ENCODE results near the gene PDE4D. TPM values are rescaled to one million over a fixed set of nuclear protein-coding genes. Genes with fewer than 3 reads are reported as not detected.

Gene PDE4D
- total and polyA plus RNA-seq, 2 donors (not counting 1 experiment from before 2014, with no cell fraction given): 14.9 to 171 TPM

- WGBS (ENCODE audit: insufficient coverage): 100% methylated on average over 1 of the region's 1 CpG
- Histone ChIP-seq H3K27me3 (replicated peaks in 1 of 4; ENCODE audit: control extremely low read depth in 1 of 4, control insufficient read depth in 3 of 4, insufficient read depth in 4 of 4, low read length in 3 of 4) (no peaks in the 10 kb centered on the region), H3K79me2 (ENCODE audit: control insufficient read depth, insufficient read depth, low read length) (no peaks in the 10 kb centered on the region), H3K9me3 (ENCODE audit: control extremely low read depth in 1 of 3, control insufficient read depth in 2 of 3, insufficient read depth in 1 of 3, low read length in 2 of 3) (no peaks in the 10 kb centered on the region), H3K4me2 (replicated peaks; ENCODE audit: low read depth, low read length, poor library complexity, severe bottlenecking) (no peak overlapping the region), H3K36me3 (replicated peaks in 1 of 2; ENCODE audit: control extremely low read depth in 1 of 2, control insufficient read depth in 1 of 2, extremely low read depth in 1 of 2, insufficient read depth in 2 of 2, low read length in 1 of 2) (no peaks in the 10 kb centered on the region), H2AFZ (ENCODE audit: insufficient read depth, low read depth, low read length, poor library complexity, severe bottlenecking) (no peak overlapping the region), H3K9ac (ENCODE audit: low read length) (no peak overlapping the region), H3K4me1 (ENCODE audit: control insufficient read depth in 2 of 2, insufficient read depth in 2 of 2, low read length in 2 of 2) (no peaks in the 10 kb centered on the region), H4K20me1 (ENCODE audit: control insufficient read depth, insufficient read depth, low read length, poor library complexity, severe bottlenecking) (no peaks in the 10 kb centered on the region), H3K27ac (ENCODE audit: low read length in 2 of 2) (no peak overlapping the region), H3K4me3 (ENCODE audit: control extremely low read depth in 1 of 5, extremely low read depth in 1 of 5, insufficient read depth in 1 of 5, low read depth in 2 of 5, low read length in 4 of 5) (no peak overlapping the region)
- Mint-ChIP-seq H3K27me3 (no peaks in the 10 kb centered on the region), H3K27ac (no peak overlapping the region), H3K4me3 (no peak overlapping the region), H3K9me3 (ENCODE audit: insufficient read depth) (no peaks in the 10 kb centered on the region), H3K4me1 (peaks cover 14% of the 10 kb centered on the region)
- POLR2A ChIA-PET: no interaction called here
- CTCF ChIA-PET: no interaction called here
- ATAC-seq (ENCODE audit: low read depth) (no peak), DNase-seq (no peak)
- no peak for TF ChIP-seq CTCF (IDR thresholded peaks at IDR 0.05)
- TF ChIP-seq EZH2 (IDR thresholded peaks at IDR 0.05; ENCODE audit: borderline replicate concordance, insufficient read depth, low read depth, low read length, poor library complexity, severe bottlenecking): no peak
- intact Hi-C loops (cut with micrococcal nuclease): no loop called here
These were observed 592.6 kb downstream of the PDE4D start for GRCh38 chr5:59300930-59301329.

GRCh38 chr5:59299006-59299405, 594.5 kb downstream of the PDE4D start:
- WGBS (ENCODE audit: insufficient coverage): no CpG with 5 or more reads among the region's 3 CpGs
- no peak overlapping the region for H3K4me3 ChIP-seq (ENCODE audit: control extremely low read depth in 1 of 5, extremely low read depth in 1 of 5, insufficient read depth in 1 of 5, low read depth in 2 of 5, low read length in 4 of 5)
- no peaks in the 10 kb centered on the region for H4K20me1 ChIP-seq (ENCODE audit: control insufficient read depth, insufficient read depth, low read length, poor library complexity, severe bottlenecking)
- no peaks in the 10 kb centered on the region for H3K79me2 ChIP-seq (ENCODE audit: control insufficient read depth, insufficient read depth, low read length)
- H3K4me1 Mint-ChIP-seq: peaks cover 14% of the 10 kb centered on the region
- no peaks in the 10 kb centered on the region for H3K9me3 Mint-ChIP-seq (ENCODE audit: insufficient read depth)
- DNase-seq (no peak), ATAC-seq (ENCODE audit: low read depth) (no peak)
- H3K9me3 ChIP-seq (ENCODE audit: control extremely low read depth in 1 of 3, control insufficient read depth in 2 of 3, insufficient read depth in 1 of 3, low read length in 2 of 3): no peaks in the 10 kb centered on the region
- no peaks in the 10 kb centered on the region for H3K27me3 ChIP-seq (replicated peaks in 1 of 4; ENCODE audit: control extremely low read depth in 1 of 4, control insufficient read depth in 3 of 4, insufficient read depth in 4 of 4, low read length in 3 of 4)
- H3K36me3 ChIP-seq (replicated peaks in 1 of 2; ENCODE audit: control extremely low read depth in 1 of 2, control insufficient read depth in 1 of 2, extremely low read depth in 1 of 2, insufficient read depth in 2 of 2, low read length in 1 of 2): no peaks in the 10 kb centered on the region
- ChIA-PET CTCF (interaction anchor here (1.0 kb wide), 1 partner anchor 10 kb away, joined by 3 read pairs; no protein-coding TSS in a partner anchor), POLR2A (no interaction called here)
- H3K27ac ChIP-seq (ENCODE audit: low read length in 2 of 2): no peak overlapping the region
- no peak overlapping the region for H2AFZ ChIP-seq (ENCODE audit: insufficient read depth, low read depth, low read length, poor library complexity, severe bottlenecking)
- H3K27ac Mint-ChIP-seq: no peak overlapping the region
- intact Hi-C loops (cut with micrococcal nuclease): no loop called here
- no peak overlapping the region for H3K9ac ChIP-seq (ENCODE audit: low read length)
- H3K4me1 ChIP-seq (ENCODE audit: control insufficient read depth in 2 of 2, insufficient read depth in 2 of 2, low read length in 2 of 2): no peaks in the 10 kb centered on the region
- H3K4me3 Mint-ChIP-seq: no peak overlapping the region
- no peak overlapping the region for H3K4me2 ChIP-seq (replicated peaks; ENCODE audit: low read depth, low read length, poor library complexity, severe bottlenecking)
- TF ChIP-seq CTCF (IDR thresholded peaks at IDR 0.05) (no peak), EZH2 (IDR thresholded peaks at IDR 0.05; ENCODE audit: borderline replicate concordance, insufficient read depth, low read depth, low read length, poor library complexity, severe bottlenecking) (no peak)
- H3K27me3 Mint-ChIP-seq: no peaks in the 10 kb centered on the region
